ENCODE data around the gene TNFRSF25. TPM values are rescaled to one million over a fixed set of nuclear protein-coding genes. Genes with fewer than 3 reads are reported as not detected.
A peak's percentile ranks its signal among the peaks of the same experiment; 100 is the strongest.

The TNFRSF25 gene
- total RNA-seq, 4 donors from 2014 or later = 4.2 to 11.2 (median 8.8) TPM

DNA sequence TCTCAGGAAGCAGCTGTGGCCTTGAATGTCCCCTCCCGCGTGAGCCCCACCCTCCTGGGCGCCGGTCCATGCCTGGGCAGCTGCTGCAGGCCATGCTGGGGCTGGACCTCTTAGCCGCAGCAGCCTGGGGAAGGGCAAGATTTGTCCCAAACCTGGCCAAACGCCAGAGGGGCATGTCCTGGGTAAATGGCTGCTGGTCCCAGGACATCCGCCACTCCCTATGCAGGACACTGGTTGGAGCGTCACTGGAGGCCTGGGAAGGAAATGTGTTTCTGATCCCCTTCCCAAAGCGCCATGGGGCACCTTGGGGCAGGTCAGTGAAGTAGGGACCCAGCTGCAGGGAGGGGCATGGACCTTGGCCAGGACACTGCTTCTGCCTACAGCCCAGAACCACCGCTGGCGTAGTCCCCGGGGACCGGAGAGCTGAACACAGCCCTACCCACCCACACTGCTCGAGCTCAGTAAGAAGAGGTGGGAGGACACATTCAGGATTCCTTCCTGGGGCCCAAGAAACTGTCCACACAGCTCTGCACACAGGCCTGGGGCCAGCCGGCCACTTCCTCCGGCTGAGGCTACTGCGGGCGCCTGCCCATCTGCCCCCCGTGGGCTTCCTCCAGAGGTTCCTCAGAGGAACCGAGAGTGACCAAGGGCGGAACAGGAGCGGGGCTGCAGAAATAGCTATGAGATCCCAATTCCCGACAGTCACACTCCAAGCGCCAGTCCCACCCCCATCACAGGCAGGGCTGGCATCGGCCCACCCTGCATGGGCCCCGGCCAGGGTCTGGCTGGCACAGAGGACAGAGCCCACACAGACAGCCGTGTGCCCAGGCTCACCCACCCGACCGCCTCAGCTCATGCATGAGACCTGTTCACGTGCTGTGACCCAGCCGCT lies 36.3 kb upstream of the TNFRSF25 start:
- peaks cover 0 to 38% (median 11%) of the 10 kb centered on the region in 3 donors for H3K4me1 ChIP-seq
- ATAC-seq = peak; percentile 34
- 100% methylated on average over 1 of the region's 31 CpGs; no CpG with 5 or more reads in 1 of the 2 donors for WGBS, 2 donors (ENCODE audit: low coverage in 1 of 2)
- H3K27me3 ChIP-seq = peaks cover 20% of the 10 kb centered on the region
- no peaks in the 10 kb centered on the region for H3K36me3 ChIP-seq
- H3K9me3 ChIP-seq = no peaks in the 10 kb centered on the region
- no peak overlapping the region for H3K4me3 ChIP-seq
- TF ChIP-seq POLR2A (IDR thresholded peaks at IDR 0.05) = no peak
- TF ChIP-seq, protein P1, sequence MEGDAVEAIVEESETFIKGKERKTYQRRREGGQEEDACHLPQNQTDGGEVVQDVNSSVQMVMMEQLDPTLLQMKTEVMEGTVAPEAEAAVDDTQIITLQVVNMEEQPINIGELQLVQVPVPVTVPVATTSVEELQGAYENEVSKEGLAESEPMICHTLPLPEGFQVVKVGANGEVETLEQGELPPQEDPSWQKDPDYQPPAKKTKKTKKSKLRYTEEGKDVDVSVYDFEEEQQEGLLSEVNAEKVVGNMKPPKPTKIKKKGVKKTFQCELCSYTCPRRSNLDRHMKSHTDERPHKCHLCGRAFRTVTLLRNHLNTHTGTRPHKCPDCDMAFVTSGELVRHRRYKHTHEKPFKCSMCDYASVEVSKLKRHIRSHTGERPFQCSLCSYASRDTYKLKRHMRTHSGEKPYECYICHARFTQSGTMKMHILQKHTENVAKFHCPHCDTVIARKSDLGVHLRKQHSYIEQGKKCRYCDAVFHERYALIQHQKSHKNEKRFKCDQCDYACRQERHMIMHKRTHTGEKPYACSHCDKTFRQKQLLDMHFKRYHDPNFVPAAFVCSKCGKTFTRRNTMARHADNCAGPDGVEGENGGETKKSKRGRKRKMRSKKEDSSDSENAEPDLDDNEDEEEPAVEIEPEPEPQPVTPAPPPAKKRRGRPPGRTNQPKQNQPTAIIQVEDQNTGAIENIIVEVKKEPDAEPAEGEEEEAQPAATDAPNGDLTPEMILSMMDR (IDR thresholded peaks at IDR 0.05) = no peak
- no peak for TF ChIP-seq POLR2AphosphoS5 (IDR thresholded peaks at IDR 0.05)
- TF ChIP-seq EP300 (IDR thresholded peaks at IDR 0.05) = no peak
- peak overlapping the region in 2 of 4 donors; percentile 17 to 27 for H3K27ac ChIP-seq

DNA sequence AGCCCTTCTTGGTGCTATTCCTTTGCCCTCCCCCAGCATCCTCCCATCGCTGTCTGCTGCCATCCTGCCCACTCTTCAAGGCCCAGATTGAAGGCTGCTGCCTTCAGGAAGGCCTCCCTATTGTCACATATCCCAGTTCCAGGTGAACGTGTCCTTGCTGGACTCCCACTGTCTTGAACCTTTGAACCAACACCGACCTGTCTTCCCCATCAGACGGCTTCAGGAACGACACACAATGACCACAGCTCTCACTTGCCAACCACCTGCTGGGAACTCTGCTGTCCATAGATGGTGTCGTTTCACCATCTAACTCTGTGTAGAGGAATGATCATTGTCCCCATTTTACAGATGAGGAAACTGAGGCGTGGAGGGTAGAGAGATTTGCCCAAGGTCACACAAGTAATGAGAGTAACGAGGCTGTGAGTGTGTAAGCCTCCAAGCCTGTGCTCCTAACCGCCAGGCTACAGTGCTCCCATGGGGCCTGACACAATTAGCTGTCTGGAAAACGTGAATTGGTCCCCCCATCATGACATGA lies 35.4 kb upstream of the TNFRSF25 start:
- 77 to 81% methylated on average over 5 to 8 of the region's 10 CpGs for WGBS, 2 donors (ENCODE audit: low coverage in 1 of 2)
- Histone ChIP-seq H3K27me3 (peaks cover 13% of the 10 kb centered on the region), H3K4me1 (peaks cover 0 to 46% (median 16%) of the 10 kb centered on the region in 3 donors), H3K4me3 (no peak overlapping the region), H3K9me3 (no peaks in the 10 kb centered on the region), H3K36me3 (no peaks in the 10 kb centered on the region), H3K27ac (no peak overlapping the region)
- TF ChIP-seq POLR2A (IDR thresholded peaks at IDR 0.05) (no peak), POLR2AphosphoS5 (IDR thresholded peaks at IDR 0.05) (no peak), EP300 (IDR thresholded peaks at IDR 0.05) (no peak)
- TF ChIP-seq, protein P1 (IDR thresholded peaks at IDR 0.05) = no peak
- no peak for ATAC-seq

DNA sequence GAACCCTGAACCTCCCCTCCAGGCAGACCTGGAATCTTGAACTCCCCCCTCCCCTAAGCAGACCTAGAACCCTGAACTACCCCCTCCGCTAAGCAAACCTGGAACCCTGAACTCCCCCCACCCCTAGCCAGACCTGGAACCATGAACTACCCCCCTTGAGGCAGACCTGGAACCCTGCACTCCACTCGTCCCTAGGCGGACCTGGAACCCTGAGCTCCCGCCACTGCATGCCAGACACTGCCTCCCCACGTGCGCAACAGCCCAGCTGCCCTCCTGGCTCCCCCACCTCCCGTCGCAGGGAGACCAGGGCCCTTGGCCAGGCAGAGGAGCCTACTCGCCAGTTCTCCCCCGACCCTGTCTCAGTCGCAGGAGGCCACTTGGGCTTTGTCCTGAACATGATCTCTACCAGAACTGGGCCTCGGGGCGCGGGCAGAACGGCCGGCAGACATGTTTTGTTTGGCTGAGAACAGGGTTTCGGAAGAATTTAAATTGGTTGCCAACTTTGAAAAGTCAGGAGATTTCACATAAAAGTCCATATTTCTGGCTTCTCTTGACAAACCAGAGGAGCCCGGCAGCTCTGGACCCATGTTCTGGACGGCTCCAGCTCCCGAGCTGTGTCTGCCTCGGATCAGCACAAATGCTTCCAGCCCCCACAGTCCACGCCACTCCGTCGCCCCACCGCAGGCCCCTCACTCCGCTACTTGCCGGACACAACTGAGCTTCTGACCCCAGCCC lies 34.7 kb upstream of the TNFRSF25 start:
- peaks cover 0 to 51% (median 16%) of the 10 kb centered on the region in 3 donors for H3K4me1 ChIP-seq
- no peaks in the 10 kb centered on the region for H3K9me3 ChIP-seq
- no peak overlapping the region for H3K27ac ChIP-seq

DNA sequence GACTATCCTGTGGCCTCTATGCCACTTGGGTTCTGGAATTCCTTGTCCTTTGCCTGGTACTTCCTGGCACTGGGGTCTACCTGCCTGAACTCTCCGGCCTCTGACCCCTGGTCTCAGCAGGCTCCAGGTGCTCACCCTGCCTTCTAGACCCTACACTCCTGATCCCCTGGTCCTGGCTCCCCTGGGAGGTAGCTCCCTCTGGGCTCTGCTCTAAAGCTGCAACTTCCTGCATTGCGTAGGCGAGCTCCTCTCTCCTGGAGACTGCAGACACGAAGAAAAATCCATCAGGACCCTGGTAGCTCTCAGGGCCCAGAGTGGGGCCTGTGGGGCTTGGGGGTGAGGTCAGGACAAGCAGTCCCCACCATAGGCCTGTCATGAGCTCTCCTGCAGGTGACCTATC lies 33.3 kb upstream of the TNFRSF25 start:
- H3K9me3 ChIP-seq = no peaks in the 10 kb centered on the region
- peaks cover 0 to 51% (median 16%) of the 10 kb centered on the region in 3 donors for H3K4me1 ChIP-seq
- no peaks in the 10 kb centered on the region for H3K36me3 ChIP-seq
- H3K4me3 ChIP-seq = no peak overlapping the region
- WGBS, 2 donors (ENCODE audit: low coverage in 1 of 2) = 80% methylated on average over 1 of the region's 4 CpGs; no CpG with 5 or more reads in 1 of the 2 donors
- TF ChIP-seq, protein P1 (IDR thresholded peaks at IDR 0.05) = no peak
- TF ChIP-seq POLR2A (IDR thresholded peaks at IDR 0.05) (no peak), POLR2AphosphoS5 (IDR thresholded peaks at IDR 0.05) (no peak), EP300 (IDR thresholded peaks at IDR 0.05) (no peak)
- no peak for ATAC-seq
- H3K27me3 ChIP-seq = peaks cover 3% of the 10 kb centered on the region
- no peak overlapping the region for H3K27ac ChIP-seq

More for the DNA sequence above, 34.7 kb upstream of the TNFRSF25 start:
- peaks cover 7% of the 10 kb centered on the region for H3K27me3 ChIP-seq
- no peak overlapping the region for H3K4me3 ChIP-seq
- TF ChIP-seq, protein P1 (IDR thresholded peaks at IDR 0.05) = no peak
- no peak for TF ChIP-seq POLR2AphosphoS5 (IDR thresholded peaks at IDR 0.05)
- TF ChIP-seq POLR2A (IDR thresholded peaks at IDR 0.05) = no peak
- no peak for TF ChIP-seq EP300 (IDR thresholded peaks at IDR 0.05)
- H3K36me3 ChIP-seq = no peaks in the 10 kb centered on the region
- ATAC-seq = no peak
- 64% methylated on average over 8 of the region's 27 CpGs; no CpG with 5 or more reads in 1 of the 2 donors for WGBS, 2 donors (ENCODE audit: low coverage in 1 of 2)
